Neural cell (in vitro differentiated cells): ENCODE data around the gene MFAP2. TPM values are rescaled to one million over a fixed set of nuclear protein-coding genes. Genes with fewer than 3 reads are reported as not detected.
"Not testable (repeated sequence)": the region's sequence is repeated elsewhere in the genome, so short reads cannot be mapped to it uniquely, and the experiment has no call there.

Source experiments
- H2AFZ ChIP-seq: fragments of 200-600, 300-800 bp; sonication (generic), shearing (Covaris generic); 2 replicates; pipeline ENCODE4 v1.6.0; 2014; ENCODE audit warnings: low read depth, mild to moderate bottlenecking, antibody characterized with exemption, low read length, moderate library complexity
- H3F3A ChIP-seq: fragments of 200-600 bp; shearing (Covaris generic); 2 replicates; pipeline ENCODE4 v1.6.1; 2016; ENCODE audit warnings: mild to moderate bottlenecking, moderate library complexity, mixed read lengths, antibody characterized with exemption, low read length; ENCODE audit not compliant: insufficient read depth, poor library complexity, severe bottlenecking
- H3K27ac ChIP-seq: fragments of 200-600, 300-800 bp; sonication (generic), shearing (Covaris generic); 2 replicates; pipeline ENCODE4 v1.5.1; 2014; ENCODE audit warnings: mild to moderate bottlenecking, low read length, moderate library complexity
- H3K27me3 ChIP-seq: fragments of 300-800, 200-600 bp; sonication (generic), shearing (Covaris generic); 2 replicates; pipeline ENCODE4 v1.6.0; 2014; ENCODE audit warnings: mild to moderate bottlenecking, low read depth, low read length, moderate library complexity; ENCODE audit not compliant: insufficient read depth
- H3K36me3 ChIP-seq: fragments of 300-800, 200-600 bp; sonication (generic), shearing (Covaris generic); 2 replicates; pipeline ENCODE4 v1.5.1; 2014; ENCODE audit warnings: mild to moderate bottlenecking, antibody characterized with exemption, low read length, moderate library complexity; ENCODE audit not compliant: insufficient read depth
- H3K4me2 ChIP-seq: fragments of 300-800, 200-600 bp; sonication (generic), shearing (Covaris generic); 2 replicates; pipeline ENCODE4 v1.6.0; 2014; ENCODE audit warnings: mild to moderate bottlenecking, low read length
- H3K4me3 ChIP-seq: fragments of 300-800, 200-600 bp; sonication (generic), shearing (Covaris generic); 2 replicates; pipeline ENCODE4 v1.5.1; 2014; ENCODE audit warnings: mild to moderate bottlenecking, low read length, moderate library complexity
- H3K79me2 ChIP-seq: fragments of 200-600 bp; shearing (Covaris generic); replicated peaks from 2 replicates; pipeline ENCODE4 v1.6.0; 2014; ENCODE audit warnings: mild to moderate bottlenecking, low read length, moderate library complexity; ENCODE audit not compliant: insufficient read depth
- H3K9ac ChIP-seq: fragments of 300-800, 200-600 bp; sonication (generic), shearing (Covaris generic); 2 replicates; pipeline ENCODE4 v1.6.1; 2016; ENCODE audit warnings: mild to moderate bottlenecking, low read length, mixed read lengths
- H3K9me2 ChIP-seq: fragments of 200-600 bp; shearing (Covaris generic); 2 replicates; pipeline ENCODE4 v1.6.1; 2016; ENCODE audit warnings: mild to moderate bottlenecking, low read length, mixed read lengths; ENCODE audit not compliant: insufficient read depth
- H3K9me3 ChIP-seq: fragments of 200-600, 300-800 bp; sonication (generic), shearing (Covaris generic); 2 replicates; pipeline ENCODE4 v1.6.1; 2016; ENCODE audit warnings: mild to moderate bottlenecking, mixed run types, low read length, moderate library complexity, mixed read lengths
- H4K20me1 ChIP-seq: fragments of 200-600 bp; shearing (Covaris generic); 2 replicates; pipeline ENCODE4 v1.6.1; 2016; ENCODE audit warnings: mild to moderate bottlenecking, mixed run types; ENCODE audit not compliant: insufficient read depth
- EP300 ChIP-seq: fragments of 450-650 bp; conservative IDR thresholded peaks from 2 replicates; pipeline ENCODE4 v1.6.1; 2014; ENCODE audit warnings: antibody characterized with exemption, mild to moderate bottlenecking, moderate library complexity; ENCODE audit not compliant: poor library complexity, severe bottlenecking
- EZH2 ChIP-seq: fragments of 200-600, 300-800 bp; shearing (Covaris generic), sonication (generic); IDR thresholded peaks from 2 replicates; pipeline ENCODE4 v1.6.1; 2014; ENCODE audit warnings: antibody characterized with exemption, low read length, borderline replicate concordance, mild to moderate bottlenecking; ENCODE audit not compliant: insufficient read depth, poor library complexity, severe bottlenecking
- MXI1 ChIP-seq: fragments of 450-650 bp; conservative IDR thresholded peaks from 2 replicates; pipeline ENCODE4 v1.6.1; 2014; ENCODE audit warnings: antibody characterized with exemption, mild to moderate bottlenecking; ENCODE audit not compliant: poor library complexity, severe bottlenecking
- POLR2AphosphoS5 ChIP-seq: IDR thresholded peaks from 2 replicates; pipeline ENCODE4 v1.6.1; 2012
- RAD21 ChIP-seq: fragments of 450-650 bp; conservative IDR thresholded peaks from 2 replicates; pipeline ENCODE4 v1.6.1; 2014; ENCODE audit warnings: antibody characterized with exemption, mild to moderate bottlenecking, moderate library complexity
- REST ChIP-seq: IDR thresholded peaks from 2 replicates; pipeline ENCODE4 v1.6.1; 2012; ENCODE audit warnings: borderline replicate concordance
- SMC3 ChIP-seq: fragments of 450-650 bp; conservative IDR thresholded peaks from 2 replicates; pipeline ENCODE4 v1.6.1; 2014; ENCODE audit warnings: antibody characterized with exemption, mild to moderate bottlenecking, moderate library complexity; ENCODE audit not compliant: poor library complexity
- TAF1 ChIP-seq: IDR thresholded peaks from 2 replicates; pipeline ENCODE4 v1.6.1; 2012; ENCODE audit warnings: low read depth
- polyA plus RNA-seq: library from polyadenylated mRNA; depleted of rRNA; stranded (reverse); fragments of >200 nt; gene quantifications from 2 replicates; pipeline ENCODE4 v1.2.3, GENCODE V29; 2014
- TF ChIP-seq, protein P1 (sequence below): fragments of 450-650 bp; IDR thresholded peaks from 2 replicates; pipeline ENCODE4 v1.5.1; 2014; ENCODE audit warnings: antibody characterized with exemption, mild to moderate bottlenecking, moderate library complexity; ENCODE audit not compliant: poor library complexity, severe bottlenecking

Gene MFAP2
- polyA plus RNA-seq, 1 donor from 2014 or later = 68.4 TPM

- H3K9me3 ChIP-seq, H3K9ac ChIP-seq, H3K4me2 ChIP-seq, H3K27ac ChIP-seq, H3K9me2 ChIP-seq, H2AFZ ChIP-seq, H3K4me3 ChIP-seq, H3K27me3 ChIP-seq, H4K20me1 ChIP-seq, H3K36me3 ChIP-seq, H3F3A ChIP-seq, H3K79me2 ChIP-seq: not testable (repeated sequence)
These were observed 51.0 kb downstream of the MFAP2 start for GRCh38 chr1:16929146-16930041.

- Histone ChIP-seq H3K27me3 (no peaks in the 10 kb centered on the region), H3K4me2 (no peak overlapping the region), H3F3A (no peaks in the 10 kb centered on the region), H3K36me3 (no peaks in the 10 kb centered on the region), H3K9me2 (no peaks in the 10 kb centered on the region), H4K20me1 (no peaks in the 10 kb centered on the region), H3K4me3 (no peak overlapping the region), H2AFZ (no peak overlapping the region), H3K9me3 (no peaks in the 10 kb centered on the region), H3K79me2 (peaks cover 7% of the 10 kb centered on the region), H3K27ac (peak overlapping the region; percentile 80), H3K9ac (peak overlapping the region; percentile 59)
- TF ChIP-seq TAF1 (no peak), REST (no peak), EZH2 (no peak), MXI1 (no peak), EP300 (no peak), SMC3 (no peak), POLR2AphosphoS5 (no peak), RAD21 (no peak)
- TF ChIP-seq, protein P1, sequence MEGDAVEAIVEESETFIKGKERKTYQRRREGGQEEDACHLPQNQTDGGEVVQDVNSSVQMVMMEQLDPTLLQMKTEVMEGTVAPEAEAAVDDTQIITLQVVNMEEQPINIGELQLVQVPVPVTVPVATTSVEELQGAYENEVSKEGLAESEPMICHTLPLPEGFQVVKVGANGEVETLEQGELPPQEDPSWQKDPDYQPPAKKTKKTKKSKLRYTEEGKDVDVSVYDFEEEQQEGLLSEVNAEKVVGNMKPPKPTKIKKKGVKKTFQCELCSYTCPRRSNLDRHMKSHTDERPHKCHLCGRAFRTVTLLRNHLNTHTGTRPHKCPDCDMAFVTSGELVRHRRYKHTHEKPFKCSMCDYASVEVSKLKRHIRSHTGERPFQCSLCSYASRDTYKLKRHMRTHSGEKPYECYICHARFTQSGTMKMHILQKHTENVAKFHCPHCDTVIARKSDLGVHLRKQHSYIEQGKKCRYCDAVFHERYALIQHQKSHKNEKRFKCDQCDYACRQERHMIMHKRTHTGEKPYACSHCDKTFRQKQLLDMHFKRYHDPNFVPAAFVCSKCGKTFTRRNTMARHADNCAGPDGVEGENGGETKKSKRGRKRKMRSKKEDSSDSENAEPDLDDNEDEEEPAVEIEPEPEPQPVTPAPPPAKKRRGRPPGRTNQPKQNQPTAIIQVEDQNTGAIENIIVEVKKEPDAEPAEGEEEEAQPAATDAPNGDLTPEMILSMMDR = no peak
These were observed 52.5 kb downstream of the MFAP2 start for GRCh38 chr1:16927711-16928485.
